Epithelial cell of proximal tubule (primary cell): ENCODE results near the gene PRDM12. TPM values are rescaled to one million over a fixed set of nuclear protein-coding genes. Genes with fewer than 3 reads are reported as not detected.
A peak's percentile ranks its signal among the peaks of the same experiment; 100 is the strongest.

ENCODE experiments used
- DNase-seq: peaks from one replicate; pipeline ENCODE4 v3.0.0-alpha.2; 2011; ENCODE audit warnings: low read depth
- H3K4me3 ChIP-seq: 2 replicates; pipeline ENCODE4 v1.5.1; 2011; ENCODE audit warnings: low read depth, mild to moderate bottlenecking, low read length
- CTCF ChIP-seq: conservative IDR thresholded peaks from 2 replicates; pipeline ENCODE4 v1.5.1; 2012; ENCODE audit warnings: low read depth, mild to moderate bottlenecking, low read length
- total RNA-seq: library from RNA; depleted of rRNA; stranded (reverse); fragments of >200 nt; gene quantifications from 2 replicates; pipeline ENCODE4 v1.2.3, GENCODE V29; 2015

The PRDM12 gene
- total RNA-seq, 1 donor from 2014 or later = not detected

GRCh38 chr9:130710822-130711352, 46.5 kb downstream of the PRDM12 start:
- TF ChIP-seq CTCF = no peak
- no peak for DNase-seq
- H3K4me3 ChIP-seq = no peak overlapping the region

GRCh38 chr9:130711469-130711868, 47.1 kb downstream of the PRDM12 start:
- no peak for TF ChIP-seq CTCF
- no peak overlapping the region for H3K4me3 ChIP-seq
- DNase-seq = no peak

GRCh38 chr9:130712564-130713285, 48.3 kb downstream of the PRDM12 start:
- DNase-seq = peak; percentile 77
- H3K4me3 ChIP-seq = peak overlapping the region; percentile 93
- no peak for TF ChIP-seq CTCF

GRCh38 chr9:130713286-130713960, 49.0 kb downstream of the PRDM12 start:
- DNase-seq = no peak
- H3K4me3 ChIP-seq = peak overlapping the region; percentile 93
- no peak for TF ChIP-seq CTCF

GRCh38 chr9:130714586-130715110, 50.3 kb downstream of the PRDM12 start:
- no peak for DNase-seq
- peak overlapping the region; percentile 93 for H3K4me3 ChIP-seq
- no peak for TF ChIP-seq CTCF

GRCh38 chr9:130715270-130715669, 50.9 kb downstream of the PRDM12 start:
- no peak for DNase-seq
- H3K4me3 ChIP-seq = peak overlapping the region; percentile 93
- no peak for TF ChIP-seq CTCF

- no peak overlapping the region for H3K4me3 ChIP-seq
- no peak for DNase-seq
- TF ChIP-seq CTCF = no peak
These were observed 54.2 kb downstream of the PRDM12 start for GRCh38 chr9:130718562-130718961.
